ENCODE results near the gene BORCS6. TPM values are rescaled to one million over a fixed set of nuclear protein-coding genes. Genes with fewer than 3 reads are reported as not detected.

The BORCS6 gene
- total RNA-seq, 2 donors from 2014 or later = 5.8 to 8.9 TPM

DNA sequence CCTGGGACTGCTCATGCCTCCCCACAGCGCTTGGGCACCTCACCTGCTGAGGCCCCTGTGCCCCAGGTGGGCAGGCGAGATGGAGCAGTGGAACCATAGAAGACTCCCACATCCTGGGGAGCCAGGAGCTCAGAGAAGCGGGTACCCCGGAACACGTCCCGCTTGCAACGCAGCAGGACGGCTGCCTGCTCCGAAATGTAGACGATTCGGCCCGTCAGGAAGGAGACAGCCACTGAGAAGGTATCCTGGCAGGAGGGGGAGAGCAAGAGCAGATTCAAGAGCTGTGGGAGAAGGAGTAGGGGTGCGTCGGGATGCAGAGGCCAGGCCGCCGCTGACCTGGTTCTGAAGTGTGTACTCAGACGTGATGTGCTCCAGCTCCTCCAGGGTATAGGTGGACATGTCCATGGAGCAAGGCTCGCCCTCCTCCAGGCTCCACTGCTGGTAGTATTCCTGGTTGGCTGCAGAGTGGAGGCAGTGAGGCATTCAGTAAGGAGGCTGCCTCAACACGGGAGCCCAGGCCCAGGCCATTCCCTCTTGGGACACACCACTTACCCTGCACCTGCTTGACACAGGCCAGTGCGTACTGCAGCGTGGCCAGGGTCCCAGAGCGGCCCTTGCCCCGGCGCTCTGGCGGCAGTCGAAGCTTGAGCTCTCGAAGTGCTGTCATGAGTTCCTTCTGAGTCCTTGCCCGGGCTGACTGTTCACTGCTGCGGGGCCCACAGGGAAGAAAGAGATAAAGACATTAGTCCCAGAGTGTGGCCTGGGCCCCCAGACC, 40.4 kb downstream of the BORCS6 start:
- DNase-seq (no peak), ATAC-seq (no peak)
- intact Hi-C loops (cut with DNase I) = no loop called here

- no peak for DNase-seq
- no peak for ATAC-seq
- intact Hi-C loops (cut with DNase I) = no loop called here
Observed at GRCh38 chr17:8148560-8148959, 41.4 kb downstream of the BORCS6 start.

DNA sequence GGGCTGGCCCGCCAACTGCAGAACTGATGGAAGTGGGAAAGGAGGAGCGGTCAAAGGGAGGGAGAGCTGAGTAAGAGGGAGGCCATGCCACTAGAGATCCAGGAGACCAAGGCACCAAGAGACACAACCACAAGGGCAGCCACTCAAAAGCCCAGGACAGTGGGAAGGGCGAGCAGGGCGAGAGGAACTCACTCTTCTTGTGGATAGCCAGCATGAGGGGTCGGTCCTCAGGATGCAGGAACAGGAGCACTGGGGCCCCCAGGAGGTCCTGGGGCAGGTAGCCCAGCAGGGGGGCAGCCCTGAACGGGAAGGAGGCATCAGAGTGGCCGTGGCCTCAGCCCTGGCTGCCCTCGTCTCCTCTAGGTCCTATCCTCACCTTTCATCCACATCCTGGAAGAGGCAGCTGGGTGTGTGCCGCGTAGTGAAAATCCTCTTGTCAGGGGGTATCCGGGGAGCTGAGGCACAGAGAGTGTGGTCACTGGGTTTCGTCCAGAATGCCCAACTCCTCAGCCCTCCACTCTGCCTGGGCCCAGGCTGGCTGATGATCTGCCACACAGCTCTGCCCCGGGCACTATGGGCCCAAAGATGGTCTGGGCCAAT, 42.1 kb downstream of the BORCS6 start:
- no peak for DNase-seq
- intact Hi-C loops (cut with DNase I) = no loop called here

DNA sequence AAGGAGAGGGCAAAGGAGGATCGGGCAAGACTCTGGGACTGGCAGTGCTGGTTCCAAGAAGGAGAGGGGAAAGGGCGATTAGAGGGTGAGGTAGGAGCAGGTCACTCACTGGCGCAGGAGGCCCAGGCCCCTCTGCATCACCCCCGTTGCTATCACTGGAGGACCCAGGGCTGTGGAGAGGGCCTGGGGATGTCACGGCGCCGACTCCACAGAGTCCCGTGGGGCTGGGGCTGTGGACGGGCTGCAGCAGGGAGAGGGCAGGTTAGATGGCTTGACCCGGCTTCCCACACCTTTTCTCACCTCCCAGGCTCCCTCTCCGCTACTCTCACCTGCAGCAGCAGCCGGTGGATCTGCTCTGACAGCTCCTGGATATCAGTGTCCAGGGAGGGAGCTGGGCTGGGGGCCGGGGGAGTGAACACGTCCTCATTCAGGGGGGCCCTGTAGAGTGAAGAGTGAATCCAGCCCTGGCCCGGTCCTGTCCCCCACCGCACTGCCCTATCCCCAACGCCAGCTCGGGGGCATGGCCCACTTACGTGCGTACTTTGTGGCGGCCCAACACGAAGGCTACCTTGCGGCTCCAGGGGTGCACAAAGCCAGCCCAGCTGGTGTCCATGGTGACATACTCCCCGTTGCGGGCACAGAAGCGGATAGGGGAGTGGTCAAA, 42.7 kb downstream of the BORCS6 start:
- intact Hi-C loops (cut with DNase I) = no loop called here
- no peak for DNase-seq
- ATAC-seq = no peak

More for the DNA sequence above, 42.1 kb downstream of the BORCS6 start:
- no peak for ATAC-seq

GRCh38 chr17:8146381-8147140, 43.4 kb downstream of the BORCS6 start:
- DNase-seq = no peak
- ATAC-seq = no peak
- intact Hi-C loops (cut with DNase I) = no loop called here

DNA sequence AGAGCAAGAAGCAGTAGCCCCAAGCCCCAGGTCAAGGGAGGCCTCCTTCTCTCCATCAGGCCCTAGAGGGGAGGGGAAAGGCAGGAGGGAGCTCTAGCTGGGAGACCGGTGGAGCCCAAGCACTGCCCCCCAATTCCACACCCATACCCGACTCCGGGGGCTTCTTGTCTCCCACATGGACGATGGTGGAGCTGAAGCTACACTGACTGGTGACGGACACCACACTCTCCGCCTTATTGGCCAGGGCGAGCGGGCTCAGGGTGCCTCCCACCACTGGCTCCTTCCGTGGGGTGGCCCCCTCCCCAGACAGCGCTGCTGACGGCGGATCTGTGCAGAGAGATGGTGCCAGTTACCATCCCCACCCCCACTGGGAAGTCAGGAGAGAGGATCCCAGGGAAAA, 44.2 kb downstream of the BORCS6 start:
- intact Hi-C loops (cut with DNase I) = no loop called here
- ATAC-seq (no peak), DNase-seq (no peak)

- ATAC-seq = no peak
- DNase-seq = no peak
- intact Hi-C loops (cut with DNase I) = no loop called here
Observed at GRCh38 chr17:8144401-8145231, 45.4 kb downstream of the BORCS6 start.

DNA sequence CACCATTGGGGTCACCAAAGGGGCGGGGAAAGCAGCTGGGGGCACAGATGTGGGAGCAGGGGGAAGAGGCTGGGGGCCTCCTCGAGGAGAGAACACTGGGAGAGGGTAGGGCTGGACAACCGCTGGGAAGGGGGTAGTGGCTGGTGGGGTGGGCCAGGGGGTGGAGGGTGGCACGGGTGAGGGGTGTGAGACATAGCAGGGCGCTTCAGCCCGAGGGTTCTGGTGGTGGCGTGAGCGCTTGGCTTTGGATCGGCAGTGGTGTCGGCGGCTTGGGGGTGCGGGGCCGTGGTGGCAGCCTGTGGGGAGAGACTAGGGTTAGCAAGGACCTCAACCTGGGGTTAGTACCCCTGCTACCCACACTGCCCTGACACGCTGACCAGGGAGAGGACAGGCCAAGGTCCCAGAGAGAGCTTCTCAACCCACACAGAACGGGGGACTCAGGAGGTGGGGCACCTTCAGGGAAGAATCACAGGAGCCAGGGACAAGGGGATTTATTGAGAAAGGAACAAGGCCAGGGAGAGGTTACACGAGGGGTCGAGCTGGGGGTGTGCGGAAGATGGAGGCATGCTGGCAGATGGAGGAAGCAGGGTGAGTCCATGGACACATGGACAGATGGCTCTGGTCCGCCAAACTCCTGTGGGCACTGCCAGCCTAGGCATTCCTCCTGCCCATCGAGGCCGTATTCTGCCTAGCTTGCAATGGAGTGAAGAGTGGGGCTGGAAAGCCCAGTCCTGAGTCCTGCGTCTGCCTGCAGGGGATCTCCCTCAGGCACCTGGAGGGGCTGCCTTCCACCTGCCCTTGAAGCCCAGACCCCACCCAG, 46.2 kb downstream of the BORCS6 start:
- no peak for ATAC-seq
- DNase-seq = no peak
- intact Hi-C loops (cut with DNase I) = no loop called here

- intact Hi-C loops (cut with DNase I) = no loop called here
- ATAC-seq = no peak
- no peak for DNase-seq
Observed at GRCh38 chr17:8142887-8143580, 46.9 kb downstream of the BORCS6 start.

GRCh38 chr17:8142158-8142886, 47.7 kb downstream of the BORCS6 start:
- DNase-seq (no peak), ATAC-seq (no peak)
- intact Hi-C loops (cut with DNase I) = no loop called here

- ATAC-seq (no peak), DNase-seq (no peak)
- intact Hi-C loops (cut with DNase I) = no loop called here
Observed at GRCh38 chr17:8141741-8142140, 48.2 kb downstream of the BORCS6 start.

DNA sequence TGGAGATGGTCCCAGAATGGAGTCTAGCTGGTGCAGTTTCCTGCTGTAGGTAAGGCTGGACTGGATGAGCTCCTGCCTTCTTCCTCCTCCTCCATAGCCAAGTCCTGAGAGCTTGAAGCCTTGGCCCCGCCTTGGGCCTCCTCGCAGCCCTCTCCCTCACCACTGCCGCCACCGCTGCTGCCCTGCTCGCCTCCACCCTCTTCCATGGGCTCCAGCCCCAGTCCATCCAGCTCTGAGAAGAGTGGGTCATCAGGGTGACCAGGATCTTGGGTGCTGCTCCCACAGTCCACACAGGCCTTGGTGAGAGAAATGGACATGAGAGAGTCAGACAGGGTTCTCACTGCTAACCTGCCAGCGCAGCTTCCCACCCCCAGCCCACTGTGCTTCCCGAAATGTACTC, 48.9 kb downstream of the BORCS6 start:
- intact Hi-C loops (cut with DNase I) = no loop called here
- ATAC-seq (no peak), DNase-seq (no peak)

DNA sequence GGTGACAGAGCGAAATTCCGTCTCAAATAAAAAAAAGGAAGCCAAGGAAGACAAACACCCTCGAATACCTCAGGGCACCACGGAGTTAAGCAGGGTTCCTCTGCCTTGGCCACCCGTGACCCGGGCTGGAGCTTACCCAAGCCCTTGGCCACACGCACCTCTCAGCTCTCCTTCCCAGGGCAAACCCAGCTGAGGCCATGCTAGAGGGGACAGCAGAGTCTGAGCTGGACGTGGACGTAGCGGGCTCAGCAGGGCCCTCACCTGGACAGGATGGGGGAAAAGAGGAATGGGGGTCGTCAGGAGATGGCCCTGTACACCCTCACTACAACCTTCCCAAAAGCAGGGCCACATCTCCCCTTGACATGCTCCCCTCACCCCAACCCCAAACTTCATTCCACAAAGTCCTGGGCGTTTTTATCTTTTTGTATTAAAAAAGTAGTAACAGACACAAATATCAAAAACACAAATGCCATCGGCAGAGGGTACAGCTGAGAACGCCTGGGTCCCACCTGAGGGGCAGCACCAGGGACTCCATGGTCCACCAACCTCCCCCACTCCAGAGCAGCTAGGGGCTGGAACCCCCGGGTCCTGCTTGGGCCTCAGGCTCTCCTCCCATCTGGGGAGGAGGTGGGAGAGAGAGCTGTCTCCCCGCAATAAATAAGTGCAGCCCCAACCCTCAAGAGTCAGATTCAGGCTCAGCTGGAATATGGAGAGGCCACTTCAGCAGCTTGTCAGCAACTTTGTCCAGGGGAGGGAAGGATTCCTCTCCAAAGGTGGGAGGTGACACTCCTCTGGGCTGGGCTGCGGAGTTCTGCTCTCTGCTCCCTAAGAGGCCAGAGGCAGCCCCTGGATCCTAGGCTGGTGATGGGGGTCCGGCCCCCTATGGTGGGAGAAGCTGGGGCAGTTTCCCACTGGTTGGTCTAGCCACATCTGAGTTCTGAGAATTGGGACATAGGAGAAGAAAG, 49.6 kb downstream of the BORCS6 start:
- ATAC-seq (no peak), DNase-seq (peak; percentile 42)
- intact Hi-C loops (cut with DNase I) = no loop called here

DNA sequence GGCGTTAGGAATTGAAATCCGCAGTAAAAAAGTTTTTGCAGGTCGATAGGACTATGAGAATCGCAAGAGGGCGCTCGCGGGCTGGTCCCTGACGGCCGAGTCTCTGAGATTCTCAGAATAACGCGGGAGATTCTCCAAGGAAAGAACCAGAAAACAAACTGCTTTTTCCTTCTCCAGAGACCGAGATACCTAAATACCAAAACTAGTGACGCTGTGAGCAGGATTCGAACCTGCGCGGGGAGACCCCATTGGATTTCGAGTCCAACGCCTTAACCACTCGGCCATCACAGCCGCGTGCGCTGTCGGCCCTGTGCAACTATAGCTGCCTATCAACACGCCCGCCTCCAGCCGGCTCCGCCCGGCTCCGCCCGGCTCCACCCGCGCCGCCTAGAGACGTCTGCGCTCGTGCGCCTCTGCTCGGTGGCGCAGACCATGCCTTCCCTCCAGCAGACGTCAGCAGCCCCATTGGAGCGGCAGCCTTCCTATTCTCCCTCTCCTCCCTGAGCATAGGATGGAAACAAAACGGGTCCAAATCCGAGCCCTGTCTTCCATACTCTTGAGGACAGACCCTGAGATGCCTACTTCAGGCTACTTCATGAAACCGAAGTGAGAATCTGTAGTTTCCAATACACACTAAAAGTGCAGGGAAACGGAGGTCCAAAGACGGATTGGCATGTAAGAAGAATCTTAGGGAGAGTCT, 51.2 kb downstream of the BORCS6 start:
- DNase-seq = peak; percentile 94
- peak; percentile 92 to 95 for ATAC-seq
- intact Hi-C loops (cut with DNase I) = no loop called here

DNA sequence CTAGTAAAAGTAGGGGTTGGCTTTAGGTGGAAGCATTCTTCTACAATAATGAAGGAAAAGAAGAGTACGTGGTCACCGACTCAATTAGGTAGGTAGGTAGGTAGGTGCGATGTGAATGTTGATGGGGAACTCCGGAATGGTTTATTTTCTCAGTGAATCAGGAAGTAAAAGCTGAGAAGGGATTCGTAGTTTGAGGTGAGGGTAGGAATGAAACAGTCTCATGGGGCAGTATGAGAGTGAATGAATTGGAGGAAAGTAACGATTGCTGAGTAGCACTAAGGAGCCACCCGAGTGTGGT, 51.7 kb downstream of the BORCS6 start:
- no peak for DNase-seq
- intact Hi-C loops (cut with DNase I) = no loop called here
- ATAC-seq = no peak

Measured in left cardiac atrium (tissue), 4 donors.